Small intestine (tissue), 7 donors: ENCODE measurements around the gene RBP7. TPM values are rescaled to one million over a fixed set of nuclear protein-coding genes. Genes with fewer than 3 reads are reported as not detected.

Source experiments
- DNase-seq, 2 donors: peaks; one replicate each; pipeline versions ENCODE4 v3.0.0 to v3.0.0-alpha.2; 2013
- FAIRE-seq: peaks from 2 replicates; lab custom pipeline; 2012; peaks lifted over from hg19 to GRCh38; lab: Jason Lieb, UNC
- H3K27ac ChIP-seq, 3 donors: one replicate each; pipeline ENCODE4 v1.5.1; 2013; ENCODE audit warnings: low read length in 2 of 3, mild to moderate bottlenecking in 2 of 3, control low read depth in 1 of 3, inconsistent platforms in 1 of 3, low read depth in 1 of 3, moderate library complexity in 1 of 3
- H3K27me3 ChIP-seq, 3 donors: one replicate each; pipeline ENCODE4 v1.6.1; 2013; ENCODE audit warnings: low read length in 3 of 3, inconsistent platforms in 1 of 3; ENCODE audit not compliant: control insufficient read depth in 3 of 3, insufficient read depth in 3 of 3
- H3K36me3 ChIP-seq, 3 donors: one replicate each; pipeline ENCODE4 v1.6.1; 2013; ENCODE audit warnings: low read length in 3 of 3, inconsistent platforms in 1 of 3, low read depth in 1 of 3, mild to moderate bottlenecking in 1 of 3, moderate library complexity in 1 of 3; ENCODE audit not compliant: control insufficient read depth in 3 of 3, insufficient read depth in 2 of 3
- H3K4me1 ChIP-seq, 3 donors: one replicate each; pipeline ENCODE4 v1.6.1; 2013; ENCODE audit warnings: low read length in 2 of 3, inconsistent platforms in 1 of 3, low read depth in 1 of 3, mild to moderate bottlenecking in 1 of 3, moderate library complexity in 1 of 3; ENCODE audit not compliant: control insufficient read depth in 3 of 3, insufficient read depth in 2 of 3
- H3K4me3 ChIP-seq, 3 donors: one replicate each; pipeline ENCODE4 v1.5.1; 2013; ENCODE audit warnings: low read length in 3 of 3, control low read depth in 1 of 3, inconsistent platforms in 1 of 3, low read depth in 1 of 3, mild to moderate bottlenecking in 1 of 3, moderate library complexity in 1 of 3
- H3K9me3 ChIP-seq, 2 donors: one replicate each; pipeline ENCODE4 v1.6.1; 2013; ENCODE audit warnings: low read depth in 1 of 2, low read length in 1 of 2; ENCODE audit not compliant: control insufficient read depth in 2 of 2, insufficient read depth in 1 of 2
- WGBS, 3 donors: extraction: QIAGEN DNeasy Blood & Tissue Kit; methylation state at CpG; one replicate each; pipeline ENCODE4 v1.1.7; 2013; 5-methylcytosine and 5-hydroxymethylcytosine counted together
- polyA plus RNA-seq, 4 donors: library from polyadenylated mRNA; stranded (reverse) in 3 of 4; unstranded in 1 of 4; fragments of 200-250 nt in 3 of 4; fragments of 120-200 nt in 1 of 4; gene quantifications; one replicate each; pipeline versions ENCODE4 v1.2.1 to v1.2.3, GENCODE V29; 2013
- donor health status: healthy with polysubstance abuse.
- donor health status: control.
- donor health status: control.
- donor health status: Bipolar disorder and iron deficiency.
- donor health status: healthy.

RBP7 gene
- polyA plus RNA-seq, 4 donors, result 2.5 to 14.9 (median 3.7) TPM

DNA sequence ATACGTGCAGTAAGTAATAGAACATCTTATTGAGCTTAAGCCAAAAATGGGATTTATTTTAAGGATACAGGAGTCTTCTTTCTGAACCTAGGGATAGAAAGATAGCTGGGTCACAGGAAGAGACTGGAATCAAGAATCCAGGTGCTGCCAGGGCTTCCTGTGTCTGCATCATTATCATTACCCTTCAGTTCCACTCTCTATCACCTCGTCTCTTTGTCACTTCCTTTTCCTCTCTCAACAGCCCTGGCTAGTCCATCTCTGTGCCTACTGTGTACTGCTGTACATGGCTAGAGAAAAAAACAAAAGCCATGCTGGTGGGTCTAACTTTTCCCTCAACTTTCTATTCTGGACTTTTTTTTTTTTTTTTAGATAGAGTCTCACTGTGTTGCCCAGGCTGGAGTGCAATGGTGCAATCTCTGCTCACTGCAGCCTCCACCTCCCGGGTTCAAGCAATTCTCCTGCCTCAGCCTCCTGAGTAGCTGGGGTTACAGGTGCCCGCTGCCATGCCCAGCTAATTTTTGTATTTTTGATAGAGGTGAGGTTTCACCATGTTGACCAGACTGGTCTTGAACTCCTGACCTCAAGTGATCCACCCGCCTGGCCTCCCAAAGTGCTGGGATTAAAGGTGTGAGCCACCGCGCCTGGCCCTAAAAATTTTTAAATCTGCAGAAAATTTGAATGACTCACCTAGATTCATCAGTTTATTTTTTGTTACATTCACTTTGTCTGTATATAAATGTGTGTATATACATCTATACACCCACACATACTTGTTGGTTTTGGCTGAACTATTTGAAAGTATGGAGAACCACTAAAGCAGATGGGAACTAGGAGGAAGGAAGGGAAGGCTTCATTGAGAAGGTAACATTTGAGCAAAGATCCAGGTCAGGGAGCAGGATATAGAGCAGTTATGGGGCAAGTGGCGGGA lies 67.7 kb downstream of the RBP7 start:
- peaks cover 0 to 23% (median 3%) of the 10 kb centered on the region in 3 donors for H3K36me3 ChIP-seq
- H3K9me3 ChIP-seq, result no peaks in the 10 kb centered on the region
- H3K4me1 ChIP-seq, result peaks cover 0 to 3% (median 3%) of the 10 kb centered on the region in 3 donors
- H3K4me3 ChIP-seq, result no peak overlapping the region
- WGBS, 3 donors, result 86 to 92% (median 88%) methylated on average over 8 of the region's 8 CpGs
- no peaks in the 10 kb centered on the region for H3K27me3 ChIP-seq
- no peak for FAIRE-seq
- H3K27ac ChIP-seq, result peak overlapping the region in 2 of 3 donors; percentile 60 to 83
- DNase-seq, result no peak

DNA sequence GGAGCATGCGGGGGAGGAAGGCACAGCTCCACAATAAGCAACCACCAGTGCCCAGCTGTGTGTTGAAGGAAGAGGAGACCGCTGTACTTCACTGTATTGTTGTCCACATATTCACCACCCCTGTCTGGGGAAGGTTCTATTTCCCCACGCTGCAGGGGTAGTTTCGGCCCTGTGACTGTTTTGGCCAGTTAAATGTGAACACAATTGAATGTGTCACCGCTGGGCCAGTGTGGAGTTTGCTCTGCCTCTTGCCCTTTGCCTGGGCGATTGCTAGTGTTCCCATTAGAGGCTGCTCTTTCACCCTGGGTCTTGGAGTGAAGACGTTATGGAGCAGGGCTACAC lies 68.3 kb downstream of the RBP7 start:
- FAIRE-seq (no peak), DNase-seq (peak; percentile 63 to 88)
- no peak overlapping the region for H3K4me3 ChIP-seq
- H3K4me1 ChIP-seq, result peaks cover 0 to 3% (median 3%) of the 10 kb centered on the region in 3 donors
- peaks cover 0 to 24% (median 3%) of the 10 kb centered on the region in 3 donors for H3K36me3 ChIP-seq
- no peaks in the 10 kb centered on the region for H3K27me3 ChIP-seq
- H3K9me3 ChIP-seq, result no peaks in the 10 kb centered on the region
- WGBS, 3 donors, result 41 to 66% (median 51%) methylated on average over 7 of the region's 7 CpGs
- peak overlapping the region; percentile 25 to 83 (median 60) for H3K27ac ChIP-seq

Other genes with a start within 250 kb of the RBP7 start
- 10 to 100 TPM; 29.2 to 78.8 (median 41.8) TPM for gene CLSTN1, start 173.3 kb upstream of the RBP7 start, polyA plus RNA-seq
- 10 to 100 TPM; 19.5 to 24.8 (median 22.1) TPM for gene CTNNBIP1, start 87.0 kb upstream of the RBP7 start, polyA plus RNA-seq
- gene LZIC, start 53.8 kb upstream of the RBP7 start, polyA plus RNA-seq, result 10 to 100 TPM; 26.7 to 61.4 (median 31.8) TPM
- 10 to 100 TPM in 3 of 4 donors, 1 to 10 TPM in 1; 6.5 to 17.5 (median 12.4) TPM for gene NMNAT1, start 53.8 kb upstream of the RBP7 start, polyA plus RNA-seq
- gene UBE4B, start 35.7 kb downstream of the RBP7 start, polyA plus RNA-seq, result 10 to 100 TPM in 3 of 4 donors, 1 to 10 TPM in 1; 8.6 to 47.3 (median 19.8) TPM
- gene KIF1B, start 213.3 kb downstream of the RBP7 start, polyA plus RNA-seq, result 10 to 100 TPM in 3 of 4 donors, 1 to 10 TPM in 1; 6.8 to 15.5 (median 12.6) TPM